Embryonic facial prominence (tissue), 1 donor: ENCODE data around the gene IDS.
A peak's percentile ranks its signal among the peaks of the same experiment; 100 is the strongest.
"Not testable (repeated sequence)": the region's sequence is repeated elsewhere in the genome, so short reads cannot be mapped to it uniquely, and the experiment has no call there.

ENCODE experiments used
- DNase-seq: peaks from one replicate; pipeline ENCODE4 v3.0.0-alpha.2; 2016; ENCODE audit errors: extremely low spot score

IDS gene

GRCh38 chrX:149497626-149498025, 7.5 kb downstream of the IDS start:
- no peak for DNase-seq

- no peak for DNase-seq
These were observed 8.1 kb downstream of the IDS start for GRCh38 chrX:149497054-149497453.

- DNase-seq = no peak
These were observed 9.5 kb downstream of the IDS start for GRCh38 chrX:149495573-149496071.

GRCh38 chrX:149494844-149495565, 10.1 kb downstream of the IDS start:
- DNase-seq = no peak

- DNase-seq = no peak
These were observed 11.2 kb downstream of the IDS start for GRCh38 chrX:149493567-149494562.

- no peak for DNase-seq
These were observed 13.3 kb downstream of the IDS start for GRCh38 chrX:149491812-149492211.

GRCh38 chrX:149490100-149490499, 15.0 kb downstream of the IDS start:
- DNase-seq = no peak

GRCh38 chrX:149488411-149489052, 16.6 kb downstream of the IDS start:
- DNase-seq = not testable (repeated sequence)

GRCh38 chrX:149488008-149488407, 17.1 kb downstream of the IDS start:
- DNase-seq = not testable (repeated sequence)

GRCh38 chrX:149487292-149487691, 17.8 kb downstream of the IDS start:
- no peak for DNase-seq

GRCh38 chrX:149476513-149476912, 28.6 kb downstream of the IDS start:
- no peak for DNase-seq

GRCh38 chrX:149473966-149474365, 31.1 kb downstream of the IDS start:
- DNase-seq = no peak

- no peak for DNase-seq
These were observed 32.0 kb downstream of the IDS start for GRCh38 chrX:149473092-149473491.

- no peak for DNase-seq
These were observed 32.5 kb downstream of the IDS start for GRCh38 chrX:149472625-149473024.

- DNase-seq = no peak
These were observed 33.7 kb downstream of the IDS start for GRCh38 chrX:149471397-149471796.

- DNase-seq = peak; percentile 37
These were observed 34.2 kb downstream of the IDS start for GRCh38 chrX:149470955-149471354.

GRCh38 chrX:149469406-149469805, 35.7 kb downstream of the IDS start:
- no peak for DNase-seq

GRCh38 chrX:149467920-149468319, 37.2 kb downstream of the IDS start:
- no peak for DNase-seq

- no peak for DNase-seq
These were observed 37.6 kb downstream of the IDS start for GRCh38 chrX:149467461-149467860.

- DNase-seq = no peak
These were observed 42.3 kb downstream of the IDS start for GRCh38 chrX:149462849-149463248.

GRCh38 chrX:149461746-149462145, 43.4 kb downstream of the IDS start:
- DNase-seq = no peak

- DNase-seq = no peak
These were observed 46.5 kb downstream of the IDS start for GRCh38 chrX:149458586-149458985.
